ENCODE results near the gene SLC2A13.

DNA sequence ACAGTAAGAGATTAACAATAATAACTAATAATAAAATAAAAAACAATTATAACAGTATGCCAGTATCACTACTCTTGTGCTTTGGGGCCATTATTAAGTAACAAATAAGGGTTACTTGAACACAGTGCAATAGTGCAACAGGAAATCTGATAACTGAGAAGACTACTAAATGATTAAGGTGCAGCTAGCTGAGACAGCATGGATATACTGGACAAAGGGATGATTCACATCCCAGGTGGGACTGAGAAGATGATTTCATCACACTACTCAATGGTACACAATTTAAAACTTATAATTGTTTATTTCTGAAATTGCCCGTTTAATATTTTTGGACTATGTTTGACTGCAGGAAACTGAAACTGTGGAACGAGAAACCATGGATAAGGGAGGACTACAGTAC is 317.6 kb downstream of the SLC2A13 start:
- TF ChIP-seq, protein P1, sequence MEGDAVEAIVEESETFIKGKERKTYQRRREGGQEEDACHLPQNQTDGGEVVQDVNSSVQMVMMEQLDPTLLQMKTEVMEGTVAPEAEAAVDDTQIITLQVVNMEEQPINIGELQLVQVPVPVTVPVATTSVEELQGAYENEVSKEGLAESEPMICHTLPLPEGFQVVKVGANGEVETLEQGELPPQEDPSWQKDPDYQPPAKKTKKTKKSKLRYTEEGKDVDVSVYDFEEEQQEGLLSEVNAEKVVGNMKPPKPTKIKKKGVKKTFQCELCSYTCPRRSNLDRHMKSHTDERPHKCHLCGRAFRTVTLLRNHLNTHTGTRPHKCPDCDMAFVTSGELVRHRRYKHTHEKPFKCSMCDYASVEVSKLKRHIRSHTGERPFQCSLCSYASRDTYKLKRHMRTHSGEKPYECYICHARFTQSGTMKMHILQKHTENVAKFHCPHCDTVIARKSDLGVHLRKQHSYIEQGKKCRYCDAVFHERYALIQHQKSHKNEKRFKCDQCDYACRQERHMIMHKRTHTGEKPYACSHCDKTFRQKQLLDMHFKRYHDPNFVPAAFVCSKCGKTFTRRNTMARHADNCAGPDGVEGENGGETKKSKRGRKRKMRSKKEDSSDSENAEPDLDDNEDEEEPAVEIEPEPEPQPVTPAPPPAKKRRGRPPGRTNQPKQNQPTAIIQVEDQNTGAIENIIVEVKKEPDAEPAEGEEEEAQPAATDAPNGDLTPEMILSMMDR (IDR thresholded peaks at IDR 0.05; ENCODE audit: low read depth, low read length) = no peak
- TF ChIP-seq POLR2A (IDR thresholded peaks at IDR 0.05; ENCODE audit: extremely low read depth, insufficient read length) = no peak
- TF ChIP-seq MYC (IDR thresholded peaks at IDR 0.05; ENCODE audit: low read depth, low read length) = no peak

Measured in NB4 (cell line).